Suprapubic skin (tissue), 3 donors: ENCODE measurements around the gene TCF12.

ENCODE experiments used
- POLR2A ChIP-seq, 2 donors: fragments of 450-650 bp; IDR thresholded peaks; one replicate each; pipeline ENCODE4 v1.6.1; 2017; ENCODE audit warnings: antibody characterized with exemption in 2 of 2, mild to moderate bottlenecking in 2 of 2, moderate library complexity in 2 of 2
- TF ChIP-seq, protein P1 (sequence below), 2 donors: fragments of 200-600 bp in 1 of 2; fragments of 450-650 bp in 1 of 2; sonication (generic) in 1 of 2; IDR thresholded peaks; one replicate each; pipeline ENCODE4 v1.5.1; 2016 to 2019; ENCODE audit warnings: antibody characterized with exemption in 2 of 2, mild to moderate bottlenecking in 1 of 2, moderate library complexity in 1 of 2

DNA sequence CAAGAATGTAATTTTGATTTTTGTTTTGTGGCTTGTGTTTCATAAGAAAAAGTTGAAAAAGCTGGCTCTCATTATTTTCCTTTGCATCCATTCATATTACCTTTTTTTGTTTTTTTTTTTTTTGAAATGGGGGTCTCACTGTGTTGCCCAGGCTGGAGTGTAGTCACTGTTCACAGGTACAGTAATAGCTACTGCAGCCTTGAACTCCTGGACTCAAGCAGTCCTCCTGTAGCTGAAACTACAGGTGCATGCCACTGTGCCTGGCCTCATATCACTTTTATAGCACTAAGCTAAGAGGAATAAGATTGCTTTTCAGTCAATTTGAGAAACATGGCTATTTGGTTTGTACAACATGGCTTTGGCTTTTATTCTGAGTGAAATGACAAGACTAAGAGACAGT, 49.8 kb downstream of the TCF12 start:
- TF ChIP-seq, protein P1, sequence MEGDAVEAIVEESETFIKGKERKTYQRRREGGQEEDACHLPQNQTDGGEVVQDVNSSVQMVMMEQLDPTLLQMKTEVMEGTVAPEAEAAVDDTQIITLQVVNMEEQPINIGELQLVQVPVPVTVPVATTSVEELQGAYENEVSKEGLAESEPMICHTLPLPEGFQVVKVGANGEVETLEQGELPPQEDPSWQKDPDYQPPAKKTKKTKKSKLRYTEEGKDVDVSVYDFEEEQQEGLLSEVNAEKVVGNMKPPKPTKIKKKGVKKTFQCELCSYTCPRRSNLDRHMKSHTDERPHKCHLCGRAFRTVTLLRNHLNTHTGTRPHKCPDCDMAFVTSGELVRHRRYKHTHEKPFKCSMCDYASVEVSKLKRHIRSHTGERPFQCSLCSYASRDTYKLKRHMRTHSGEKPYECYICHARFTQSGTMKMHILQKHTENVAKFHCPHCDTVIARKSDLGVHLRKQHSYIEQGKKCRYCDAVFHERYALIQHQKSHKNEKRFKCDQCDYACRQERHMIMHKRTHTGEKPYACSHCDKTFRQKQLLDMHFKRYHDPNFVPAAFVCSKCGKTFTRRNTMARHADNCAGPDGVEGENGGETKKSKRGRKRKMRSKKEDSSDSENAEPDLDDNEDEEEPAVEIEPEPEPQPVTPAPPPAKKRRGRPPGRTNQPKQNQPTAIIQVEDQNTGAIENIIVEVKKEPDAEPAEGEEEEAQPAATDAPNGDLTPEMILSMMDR (IDR thresholded peaks at IDR 0.05) = no peak
- TF ChIP-seq POLR2A (IDR thresholded peaks at IDR 0.05) = no peak
